Tibial nerve (tissue), 4 donors: ENCODE results near the gene CTAG1B. TPM values are rescaled to one million over a fixed set of nuclear protein-coding genes. Genes with fewer than 3 reads are reported as not detected.

Experiments
- DNase-seq, 2 donors: peaks; one replicate each; pipeline ENCODE4 v3.0.0-alpha.2; 2019; ENCODE audit warnings: low spot score in 2 of 2
- H3K27ac ChIP-seq, 4 donors: fragments of 200-600 bp; sonication (generic) in 3 of 4; one replicate each; pipeline ENCODE4 v1.5.1; 2017 to 2019; ENCODE audit warnings: mild to moderate bottlenecking in 1 of 4
- H3K27me3 ChIP-seq, 2 donors: fragments of 200-600 bp; sonication (generic) in 1 of 2; one replicate each; pipeline versions ENCODE4 v1.5.1 to v1.6.0; 2017 to 2019
- H3K36me3 ChIP-seq, 3 donors: fragments of 200-600 bp; sonication (generic); one replicate each; pipeline ENCODE4 v1.5.1; 2018 to 2019
- H3K4me1 ChIP-seq, 4 donors: fragments of 200-600 bp; sonication (generic) in 3 of 4; one replicate each; pipeline ENCODE4 v1.5.1; 2017 to 2019
- H3K4me3 ChIP-seq, 4 donors: fragments of 200-600 bp; sonication (generic) in 3 of 4; one replicate each; pipeline ENCODE4 v1.5.1; 2017 to 2019; ENCODE audit warnings: mild to moderate bottlenecking in 1 of 4, moderate library complexity in 1 of 4
- H3K9me3 ChIP-seq, 4 donors: fragments of 200-600 bp; sonication (generic) in 3 of 4; one replicate each; pipeline ENCODE4 v1.5.1; 2017 to 2019
- EP300 ChIP-seq, 2 donors: sonication (generic); formaldehyde crosslinking; IDR thresholded peaks; one replicate each; pipeline ENCODE4 v1.6.1; 2017; ENCODE audit warnings: antibody characterized with exemption in 2 of 2, mild to moderate bottlenecking in 1 of 2
- POLR2A ChIP-seq, 2 donors: fragments of 450-650 bp; IDR thresholded peaks; one replicate each; pipeline ENCODE4 v1.6.1; 2017; ENCODE audit warnings: antibody characterized with exemption in 2 of 2, mild to moderate bottlenecking in 2 of 2, moderate library complexity in 2 of 2
- WGBS, 2 donors: methylation state at CpG; one replicate each; pipeline ENCODE4 v1.1.5; 2018; 5-methylcytosine and 5-hydroxymethylcytosine counted together
- total RNA-seq, 4 donors: library from RNA; depleted of rRNA; stranded (reverse); fragments of >200 nt; gene quantifications; one replicate each; pipeline ENCODE4 v1.1.0, GENCODE V29; 2016
- TF ChIP-seq, protein P1 (sequence below), 5 experiments: fragments of 200-600 bp in 3 of 5; fragments of 450-650 bp in 2 of 5; sonication (generic) in 3 of 5; IDR thresholded peaks; one replicate each; pipeline ENCODE4 v1.5.1; 2016 to 2019; ENCODE audit warnings: antibody characterized with exemption in 5 of 5, mild to moderate bottlenecking in 3 of 5, moderate library complexity in 2 of 5

The CTAG1B gene
- total RNA-seq, 4 donors from 2014 or later = not detected

DNA sequence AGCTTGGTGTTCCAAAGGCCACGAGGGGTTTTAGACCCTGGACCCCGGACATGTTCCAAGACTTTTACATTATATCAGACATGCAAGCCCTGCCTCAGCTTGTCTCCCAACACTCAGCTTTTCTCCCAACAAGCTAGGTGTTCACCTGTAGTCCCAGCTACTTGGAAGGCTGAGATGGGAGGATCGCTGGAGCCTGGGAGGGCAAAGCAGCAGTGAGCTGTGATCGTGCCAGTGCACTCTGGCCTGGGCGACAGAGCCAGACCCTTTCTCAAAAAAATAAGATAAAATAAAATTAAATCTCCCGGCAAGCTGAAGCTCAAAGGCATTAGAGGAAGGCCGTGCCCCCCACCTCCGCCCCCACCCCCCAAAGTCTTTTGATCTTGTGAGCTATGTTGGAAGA lies 20.4 kb downstream of the CTAG1B start:
- DNase-seq = no peak
- WGBS, 2 donors = 88 to 95% methylated on average over 8 of the region's 8 CpGs
- Histone ChIP-seq H3K4me1 (no peaks in the 10 kb centered on the region), H3K27ac (no peak overlapping the region), H3K9me3 (no peaks in the 10 kb centered on the region), H3K4me3 (no peak overlapping the region), H3K27me3 (no peaks in the 10 kb centered on the region), H3K36me3 (no peaks in the 10 kb centered on the region)
- TF ChIP-seq EP300 (IDR thresholded peaks at IDR 0.05) (no peak), POLR2A (IDR thresholded peaks at IDR 0.05) (no peak)
- TF ChIP-seq, protein P1, sequence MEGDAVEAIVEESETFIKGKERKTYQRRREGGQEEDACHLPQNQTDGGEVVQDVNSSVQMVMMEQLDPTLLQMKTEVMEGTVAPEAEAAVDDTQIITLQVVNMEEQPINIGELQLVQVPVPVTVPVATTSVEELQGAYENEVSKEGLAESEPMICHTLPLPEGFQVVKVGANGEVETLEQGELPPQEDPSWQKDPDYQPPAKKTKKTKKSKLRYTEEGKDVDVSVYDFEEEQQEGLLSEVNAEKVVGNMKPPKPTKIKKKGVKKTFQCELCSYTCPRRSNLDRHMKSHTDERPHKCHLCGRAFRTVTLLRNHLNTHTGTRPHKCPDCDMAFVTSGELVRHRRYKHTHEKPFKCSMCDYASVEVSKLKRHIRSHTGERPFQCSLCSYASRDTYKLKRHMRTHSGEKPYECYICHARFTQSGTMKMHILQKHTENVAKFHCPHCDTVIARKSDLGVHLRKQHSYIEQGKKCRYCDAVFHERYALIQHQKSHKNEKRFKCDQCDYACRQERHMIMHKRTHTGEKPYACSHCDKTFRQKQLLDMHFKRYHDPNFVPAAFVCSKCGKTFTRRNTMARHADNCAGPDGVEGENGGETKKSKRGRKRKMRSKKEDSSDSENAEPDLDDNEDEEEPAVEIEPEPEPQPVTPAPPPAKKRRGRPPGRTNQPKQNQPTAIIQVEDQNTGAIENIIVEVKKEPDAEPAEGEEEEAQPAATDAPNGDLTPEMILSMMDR (IDR thresholded peaks at IDR 0.05) = no peak

DNA sequence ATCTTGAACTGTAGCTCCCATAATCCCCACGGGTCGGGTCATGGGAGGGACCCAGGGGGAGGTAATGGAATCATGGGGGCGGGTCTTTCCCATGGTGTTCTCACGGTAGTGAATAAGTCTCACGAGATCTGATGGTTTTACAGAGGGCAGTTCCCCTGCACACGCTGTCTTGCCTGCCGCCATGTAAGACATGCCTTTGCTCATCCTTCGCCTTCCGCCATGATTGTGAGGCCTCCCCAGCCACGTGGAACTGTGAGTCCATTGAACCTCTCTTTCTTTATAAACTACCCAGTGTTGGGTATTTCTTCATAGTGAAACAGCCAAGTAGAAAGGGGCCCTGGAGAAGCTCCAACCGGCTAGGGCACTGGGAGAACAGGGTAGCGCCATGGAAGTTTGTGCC lies 21.9 kb downstream of the CTAG1B start:
- no peak overlapping the region for H3K27ac ChIP-seq
- 81 to 90% methylated on average over 10 to 12 of the region's 12 CpGs for WGBS, 2 donors
- DNase-seq = no peak
- H3K9me3 ChIP-seq = no peaks in the 10 kb centered on the region
- H3K4me1 ChIP-seq = no peaks in the 10 kb centered on the region
- TF ChIP-seq POLR2A (IDR thresholded peaks at IDR 0.05) = no peak
- no peak for TF ChIP-seq EP300 (IDR thresholded peaks at IDR 0.05)
- TF ChIP-seq, protein P1 (IDR thresholded peaks at IDR 0.05) = no peak
- H3K4me3 ChIP-seq = no peak overlapping the region
- H3K36me3 ChIP-seq = no peaks in the 10 kb centered on the region
- no peaks in the 10 kb centered on the region for H3K27me3 ChIP-seq

- Histone ChIP-seq H3K27ac (no peak overlapping the region), H3K27me3 (no peaks in the 10 kb centered on the region), H3K4me1 (no peaks in the 10 kb centered on the region), H3K4me3 (no peak overlapping the region), H3K9me3 (no peaks in the 10 kb centered on the region), H3K36me3 (no peaks in the 10 kb centered on the region)
- no peak for TF ChIP-seq EP300 (IDR thresholded peaks at IDR 0.05)
- TF ChIP-seq, protein P1 (IDR thresholded peaks at IDR 0.05) = no peak
- TF ChIP-seq POLR2A (IDR thresholded peaks at IDR 0.05) = no peak
- DNase-seq = no peak
- 0 to 11% methylated on average over 1 to 3 of the region's 3 CpGs for WGBS, 2 donors
Observed at GRCh38 chrX:154596290-154596929, 22.7 kb downstream of the CTAG1B start.

- H3K27me3 ChIP-seq = no peaks in the 10 kb centered on the region
- WGBS, 2 donors = 62 to 70% methylated on average over 2 of the region's 2 CpGs
- no peaks in the 10 kb centered on the region for H3K36me3 ChIP-seq
- no peak for TF ChIP-seq EP300 (IDR thresholded peaks at IDR 0.05)
- no peak for TF ChIP-seq POLR2A (IDR thresholded peaks at IDR 0.05)
- TF ChIP-seq, protein P1 (IDR thresholded peaks at IDR 0.05) = no peak
- no peak for DNase-seq
- no peaks in the 10 kb centered on the region for H3K4me1 ChIP-seq
- no peak overlapping the region for H3K4me3 ChIP-seq
- no peak overlapping the region for H3K27ac ChIP-seq
- H3K9me3 ChIP-seq = no peaks in the 10 kb centered on the region
Observed at GRCh38 chrX:154595559-154596249, 23.4 kb downstream of the CTAG1B start.

DNA sequence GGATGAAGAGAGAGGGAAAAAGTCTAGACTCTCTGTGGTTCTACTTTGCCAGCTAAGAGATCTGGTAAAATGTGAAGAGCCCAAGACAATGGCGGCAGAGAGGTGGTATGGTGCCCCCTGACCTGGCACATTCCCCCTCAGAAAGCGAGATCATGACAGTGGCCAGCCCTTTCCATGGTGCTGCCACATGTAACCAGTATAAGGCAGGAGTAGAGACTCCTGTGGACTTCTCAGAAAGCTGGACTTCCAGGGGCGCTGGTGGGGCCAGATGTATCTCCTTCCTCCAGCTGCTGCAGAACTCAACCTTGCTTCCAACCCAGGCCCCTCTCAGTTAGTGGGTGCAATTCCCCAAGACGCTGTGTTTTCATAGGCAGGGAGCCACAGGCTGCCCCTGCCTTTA lies 24.6 kb downstream of the CTAG1B start:
- H3K4me1 ChIP-seq = no peaks in the 10 kb centered on the region
- TF ChIP-seq, protein P1 (IDR thresholded peaks at IDR 0.05) = no peak
- no peak for TF ChIP-seq EP300 (IDR thresholded peaks at IDR 0.05)
- TF ChIP-seq POLR2A (IDR thresholded peaks at IDR 0.05) = no peak
- H3K27me3 ChIP-seq = no peaks in the 10 kb centered on the region
- no peak overlapping the region for H3K27ac ChIP-seq
- DNase-seq = no peak
- H3K4me3 ChIP-seq = no peak overlapping the region
- no peaks in the 10 kb centered on the region for H3K9me3 ChIP-seq
- WGBS, 2 donors = 73 to 81% methylated on average over 3 to 4 of the region's 4 CpGs
- H3K36me3 ChIP-seq = no peaks in the 10 kb centered on the region
